IMR-90 (cell line): ENCODE data around the gene ASAP2. TPM values are rescaled to one million over a fixed set of nuclear protein-coding genes. Genes with fewer than 3 reads are reported as not detected.

Experiments used
- ATAC-seq: fragments of 200-7000 bp; cut with Tn5 transposase; 2 replicates; pipeline ENCODE4 v1.9.1; 2020; ENCODE audit warnings: low read depth, mild to moderate bottlenecking, moderate library complexity
- BruUV-seq: library from RNA; stranded (reverse); fragments of 400-500 nt; replicated peaks from 2 replicates; lab custom pipeline; 2021; lab: Mats Ljungman, UMichigan
- CTCF ChIA-PET: fragments of 300-600 bp; formaldehyde crosslinking; extraction: SDS; loops from one replicate; lab custom pipeline; 2021; ENCODE audit warnings: antibody characterized with exemption; lab: Yijun Ruan, JAX
- POLR2A ChIA-PET: fragments of 300-600 bp; sonication (Branson Sonifier 250); formaldehyde crosslinking; loops from one replicate; lab custom pipeline; 2022; ENCODE audit warnings: antibody characterized with exemption; ENCODE audit not compliant: unreplicated experiment; lab: Charles Lee
- DNase-seq: peaks from one replicate; pipeline ENCODE4 v3.0.0; 2013
- H2AFZ ChIP-seq: replicated peaks from 2 replicates; pipeline ENCODE3; 2013; ENCODE audit warnings: low read length, mild to moderate bottlenecking; ENCODE audit not compliant: poor library complexity
- H2AK5ac ChIP-seq: 2 replicates; pipeline ENCODE4 v1.6.1; 2013; ENCODE audit warnings: low read depth, low read length, inconsistent platforms
- H2AK9ac ChIP-seq: replicated peaks from 2 replicates; pipeline ENCODE3; 2013; ENCODE audit warnings: mild to moderate bottlenecking, low read depth, low read length, moderate library complexity; ENCODE audit not compliant: poor library complexity
- H2BK120ac ChIP-seq: 2 replicates; pipeline ENCODE4 v1.6.1; 2013; ENCODE audit warnings: low read depth, low read length, inconsistent platforms
- H2BK15ac ChIP-seq: 3 replicates; pipeline ENCODE4 v1.6.1; 2013; ENCODE audit warnings: low read depth, low read length, inconsistent platforms
- H2BK20ac ChIP-seq: 2 replicates; pipeline ENCODE4 v1.6.1; 2013; ENCODE audit warnings: low read depth, mild to moderate bottlenecking, inconsistent platforms, low read length, moderate library complexity
- H2BK5ac ChIP-seq: 2 replicates; pipeline ENCODE4 v1.6.1; 2013; ENCODE audit warnings: mild to moderate bottlenecking, low read depth, low read length, inconsistent platforms; ENCODE audit not compliant: poor library complexity, severe bottlenecking
- H3K14ac ChIP-seq: replicated peaks from 2 replicates; pipeline ENCODE4 v1.6.1; 2013; ENCODE audit warnings: low read depth, low read length, inconsistent platforms
- H3K18ac ChIP-seq: 2 replicates; pipeline ENCODE4 v1.6.1; 2013; ENCODE audit warnings: low read depth, low read length, control low read depth
- H3K23ac ChIP-seq: 2 replicates; pipeline ENCODE4 v1.6.1; 2013; ENCODE audit warnings: low read depth, low read length, inconsistent platforms
- H3K27ac ChIP-seq: 2 replicates; pipeline ENCODE4 v1.5.1; 2013; ENCODE audit warnings: mild to moderate bottlenecking, control low read depth, low read length; ENCODE audit not compliant: insufficient read depth
- H3K27me3 ChIP-seq: 2 replicates; pipeline ENCODE4 v1.6.1; 2013; ENCODE audit warnings: low read length; ENCODE audit not compliant: control insufficient read depth, insufficient read depth
- H3K36me3 ChIP-seq: 2 replicates; pipeline ENCODE4 v1.6.1; 2013; ENCODE audit warnings: low read length, mixed read lengths; ENCODE audit not compliant: control insufficient read depth, insufficient read depth
- H3K4ac ChIP-seq: 2 replicates; pipeline ENCODE4 v1.6.1; 2013; ENCODE audit warnings: low read depth, low read length, inconsistent platforms
- H3K4me1 ChIP-seq: 2 replicates; pipeline ENCODE4 v1.6.1; 2013; ENCODE audit warnings: low read length, mixed read lengths; ENCODE audit not compliant: control insufficient read depth, insufficient read depth
- H3K4me2 ChIP-seq: 2 replicates; pipeline ENCODE4 v1.6.1; 2013; ENCODE audit warnings: low read depth, mild to moderate bottlenecking, control low read depth, low read length, moderate library complexity
- H3K4me3 ChIP-seq: 2 replicates; pipeline ENCODE4 v1.5.1; 2013; ENCODE audit warnings: low read depth, mild to moderate bottlenecking, control low read depth, low read length, moderate library complexity; ENCODE audit not compliant: insufficient read depth
- H3K56ac ChIP-seq: 2 replicates; pipeline ENCODE4 v1.6.1; 2013; ENCODE audit warnings: low read length, inconsistent platforms; ENCODE audit not compliant: insufficient read depth; ENCODE audit errors: extremely low read depth
- H3K79me1 ChIP-seq, 2 experiments: 2 replicates each; pipeline ENCODE4 v1.6.1; 2013; ENCODE audit warnings: low read length in 2 of 2, inconsistent platforms in 1 of 2, low read depth in 1 of 2
- H3K9ac ChIP-seq: 2 replicates; pipeline ENCODE4 v1.6.1; 2013; ENCODE audit warnings: low read depth, low read length, control low read depth
- H3K9me1 ChIP-seq: 2 replicates; pipeline ENCODE4 v1.6.1; 2013; ENCODE audit warnings: low read length, inconsistent platforms; ENCODE audit not compliant: insufficient read depth
- H3K9me3 ChIP-seq: 2 replicates; pipeline ENCODE4 v1.6.1; 2013; ENCODE audit warnings: low read length; ENCODE audit not compliant: control insufficient read depth, insufficient read depth
- H4K20me1 ChIP-seq: 2 replicates; pipeline ENCODE4 v1.6.1; 2013; ENCODE audit warnings: low read length, inconsistent platforms; ENCODE audit not compliant: insufficient read depth
- H4K5ac ChIP-seq: 2 replicates; pipeline ENCODE4 v1.6.1; 2013; ENCODE audit warnings: mild to moderate bottlenecking, low read depth, low read length, control low read depth
- H4K8ac ChIP-seq, 2 experiments: 2 replicates each; pipeline ENCODE4 v1.6.1; 2013; ENCODE audit warnings: low read depth in 2 of 2, low read length in 2 of 2, control low read depth in 1 of 2, inconsistent platforms in 1 of 2
- H4K91ac ChIP-seq: 2 replicates; pipeline ENCODE4 v1.6.1; 2013; ENCODE audit warnings: low read depth, low read length, inconsistent platforms; ENCODE audit not compliant: insufficient read depth
- BHLHE40 ChIP-seq: fragments of 150-350 bp; IDR thresholded peaks from 2 replicates; pipeline ENCODE4 v1.6.1; 2016; ENCODE audit warnings: mild to moderate bottlenecking, low read depth, low read length
- CEBPB ChIP-seq: IDR thresholded peaks from 2 replicates; pipeline ENCODE4 v1.6.1; 2012; ENCODE audit warnings: low read depth, low read length, improper control_type of control experiment
- CHD1 ChIP-seq: IDR thresholded peaks from 2 replicates; pipeline ENCODE4 v1.6.1; 2012; ENCODE audit warnings: low read depth, low read length, improper control_type of control experiment
- CTCF ChIP-seq: conservative IDR thresholded peaks from 2 replicates; pipeline ENCODE4 v1.5.1; 2012; ENCODE audit warnings: mild to moderate bottlenecking, low read depth, low read length, improper control_type of control experiment
- ELK1 ChIP-seq: fragments of 150-350 bp; IDR thresholded peaks from 2 replicates; pipeline ENCODE4 v1.6.1; 2016; ENCODE audit warnings: low read depth, mild to moderate bottlenecking, low read length, moderate library complexity, borderline replicate concordance
- FOS ChIP-seq: fragments of 150-350 bp; IDR thresholded peaks from 2 replicates; pipeline ENCODE4 v1.6.1; 2016; ENCODE audit warnings: low read depth, low read length
- MAFK ChIP-seq: IDR thresholded peaks from 2 replicates; pipeline ENCODE4 v1.6.1; 2012; ENCODE audit warnings: low read depth, low read length, improper control_type of control experiment
- MAZ ChIP-seq: IDR thresholded peaks from 2 replicates; pipeline ENCODE4 v1.6.1; 2012; ENCODE audit warnings: low read depth, mild to moderate bottlenecking, low read length, improper control_type of control experiment, moderate library complexity, borderline replicate concordance
- MXI1 ChIP-seq: IDR thresholded peaks from 2 replicates; pipeline ENCODE4 v1.6.1; 2012; ENCODE audit warnings: low read depth, mild to moderate bottlenecking, low read length, moderate library complexity, borderline replicate concordance
- NFE2L2 ChIP-seq: fragments of 150-350 bp; IDR thresholded peaks from 2 replicates; pipeline ENCODE4 v1.6.1; 2016; ENCODE audit warnings: low read depth, mild to moderate bottlenecking, low read length
- POLR2A ChIP-seq: IDR thresholded peaks from 2 replicates; pipeline ENCODE4 v1.6.1; 2012; ENCODE audit warnings: mild to moderate bottlenecking, low read depth, low read length
- RAD21 ChIP-seq: IDR thresholded peaks from 2 replicates; pipeline ENCODE4 v1.6.1; 2012; ENCODE audit warnings: low read length, improper control_type of control experiment
- SMC3 ChIP-seq: fragments of 150-350 bp; IDR thresholded peaks from 2 replicates; pipeline ENCODE4 v1.6.1; 2016; ENCODE audit warnings: low read depth, mild to moderate bottlenecking, antibody characterized with exemption, low read length, moderate library complexity
- USF2 ChIP-seq: fragments of 150-350 bp; IDR thresholded peaks from 2 replicates; pipeline ENCODE4 v1.6.1; 2017; ENCODE audit warnings: mild to moderate bottlenecking, antibody characterized with exemption, low read length, low read depth
- WGBS, 2 experiments: methylation state at CpG; one replicate each; pipeline versions ENCODE4 v1.1.5 to v1.1.7; 2013; ENCODE audit warnings: missing lambda C conversion rate in 2 of 2; ENCODE audit not compliant: insufficient read length in 1 of 2; ENCODE audit errors: extremely low coverage in 2 of 2; 5-methylcytosine and 5-hydroxymethylcytosine counted together
- dilution Hi-C: fragments of 300-500 bp; cut with HindIII; formaldehyde crosslinking; loops from one replicate; pipeline ENCODE4 v1.14.3; 2018; ENCODE audit warnings: low sequenced_read_pairs; ENCODE audit not compliant: unreplicated experiment
- in situ Hi-C: fragments of 300-500 bp; cut with MboI; formaldehyde crosslinking; loops from 3 replicates; pipeline ENCODE4 v1.14.3; 2019; ENCODE audit warnings: low sequenced_read_pairs, inconsistent platforms, mixed read lengths
- intact Hi-C: fragments of 100-400 bp; cut with micrococcal nuclease; formaldehyde crosslinking; loops from 2 replicates; pipeline ENCODE4 v1.10.0; 2022
- polyA plus RNA-seq, 3 experiments: library from polyadenylated mRNA; depleted of rRNA; stranded (reverse); fragments of >200 nt; gene quantifications; 2 replicates each; pipeline ENCODE4 v1.2.3, GENCODE V29; 2012; ENCODE audit warnings: low replicate concordance in 1 of 3
- total RNA-seq: library from RNA; depleted of rRNA; stranded (reverse); fragments of >200 nt; gene quantifications from 2 replicates; pipeline ENCODE4 v1.2.3, GENCODE V29; 2012

ASAP2 gene
- total and polyA plus RNA-seq, 2 of the 4 experiments (the other 2 are of a cell fraction) = 19.7 to 28.1 TPM

GRCh38 chr2:9388950-9389911, 182.6 kb downstream of the ASAP2 start:
- ATAC-seq = no peak
- Histone ChIP-seq H3K9ac (no peak overlapping the region), H3K4me2 (no peak overlapping the region), H2BK120ac (no peak overlapping the region), H3K36me3 (peaks cover 50% of the 10 kb centered on the region), H3K14ac (no peak overlapping the region), H2AK9ac (no peak overlapping the region), H4K20me1 (peaks cover 4% of the 10 kb centered on the region), H3K4me1 (peaks cover 7% of the 10 kb centered on the region), H3K27ac (no peak overlapping the region), H3K27me3 (no peaks in the 10 kb centered on the region), H3K4me3 (no peak overlapping the region), H3K9me1 (peaks cover 17% of the 10 kb centered on the region), H3K79me1 (peaks cover 0 to 57% of the 10 kb centered on the region in 2 experiments; a peak in 3 of 4 replicates), H2BK15ac (no peak overlapping the region), H4K5ac (no peak overlapping the region), H4K8ac (no peak overlapping the region), H2BK20ac (no peak overlapping the region), H2AFZ (no peak overlapping the region), H3K23ac (no peak overlapping the region), H3K4ac (no peak overlapping the region), H3K56ac (no peak overlapping the region), H3K18ac (no peak overlapping the region), H4K91ac (no peak overlapping the region), H2AK5ac (no peak overlapping the region), H2BK5ac (no peak overlapping the region), H3K9me3 (no peaks in the 10 kb centered on the region)
- intact Hi-C loops (no loop called here), in situ Hi-C loops (no loop called here), dilution Hi-C loops (no loop called here)
- BruUV-seq = no TSS peak
- POLR2A ChIA-PET = no interaction called here
- CTCF ChIA-PET = no interaction called here
- DNase-seq = no peak
- 90% methylated on average over 11 of the region's 28 CpGs; no CpG with 5 or more reads in 1 of the 2 experiments for WGBS, 2 experiments
- TF ChIP-seq CHD1 = no peak
- TF ChIP-seq ELK1 = no peak
- no peak for TF ChIP-seq MAFK
- no peak for TF ChIP-seq RAD21
- TF ChIP-seq BHLHE40 = no peak
- no peak for TF ChIP-seq MAZ
- TF ChIP-seq MXI1 = no peak
- no peak for TF ChIP-seq FOS
- TF ChIP-seq SMC3 = no peak
- TF ChIP-seq CEBPB = no peak
- TF ChIP-seq USF2 = no peak
- TF ChIP-seq POLR2A = no peak
- TF ChIP-seq CTCF = no peak
- no peak for TF ChIP-seq NFE2L2
